GM21390 (cell line): ENCODE measurements around the gene DENND4B.
A peak's percentile ranks its signal among the peaks of the same experiment; 100 is the strongest.

Source experiments
- ATAC-seq: cut with Tn5 transposase; IDR thresholded peaks from one replicate; pipeline ENCODE4 v1.9.1; 2021; ENCODE audit not compliant: unreplicated experiment

DENND4B gene

DNA sequence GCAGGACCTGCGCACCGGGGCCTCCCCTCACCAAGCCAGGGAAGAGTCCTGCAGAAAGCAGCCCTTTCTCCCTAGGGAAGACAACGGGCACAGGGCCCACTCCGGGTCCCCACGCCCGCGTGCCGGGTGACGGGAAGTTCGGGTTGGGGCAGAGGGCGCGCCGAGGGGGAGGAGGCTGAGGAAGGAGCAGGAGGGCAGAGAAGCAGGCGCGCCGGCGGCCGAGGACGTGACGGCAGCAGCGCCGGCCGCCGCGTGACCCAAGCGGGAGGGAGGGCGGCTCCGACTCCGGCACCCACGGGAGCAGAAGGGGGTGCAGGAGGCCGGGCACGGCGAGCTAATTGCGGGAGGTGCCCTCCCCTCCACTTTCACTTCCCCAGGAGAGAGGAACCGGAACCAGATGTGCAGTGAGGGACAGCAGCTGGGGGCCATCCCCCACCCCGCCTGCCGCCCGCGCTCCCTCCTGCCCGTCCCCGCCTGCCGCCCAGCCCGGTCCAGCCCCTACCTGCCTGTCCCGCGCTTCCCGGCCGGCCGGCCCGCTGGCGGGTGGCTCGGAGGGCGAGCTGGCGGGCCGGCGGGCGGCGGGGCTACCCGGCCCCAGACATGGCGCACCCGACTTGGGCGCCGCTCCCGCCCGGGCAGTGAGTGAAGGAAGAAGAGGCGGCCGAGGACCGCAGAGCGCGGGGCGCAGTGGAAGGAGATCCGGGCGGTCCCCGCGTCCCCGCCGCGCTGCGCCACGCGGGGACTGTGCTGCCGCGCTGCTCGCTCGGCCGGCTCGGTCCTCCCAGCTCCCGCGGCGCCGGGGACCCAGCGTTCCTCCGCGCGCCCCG, 510 bp downstream of the DENND4B start:
- ATAC-seq: peak; percentile 61

DNA sequence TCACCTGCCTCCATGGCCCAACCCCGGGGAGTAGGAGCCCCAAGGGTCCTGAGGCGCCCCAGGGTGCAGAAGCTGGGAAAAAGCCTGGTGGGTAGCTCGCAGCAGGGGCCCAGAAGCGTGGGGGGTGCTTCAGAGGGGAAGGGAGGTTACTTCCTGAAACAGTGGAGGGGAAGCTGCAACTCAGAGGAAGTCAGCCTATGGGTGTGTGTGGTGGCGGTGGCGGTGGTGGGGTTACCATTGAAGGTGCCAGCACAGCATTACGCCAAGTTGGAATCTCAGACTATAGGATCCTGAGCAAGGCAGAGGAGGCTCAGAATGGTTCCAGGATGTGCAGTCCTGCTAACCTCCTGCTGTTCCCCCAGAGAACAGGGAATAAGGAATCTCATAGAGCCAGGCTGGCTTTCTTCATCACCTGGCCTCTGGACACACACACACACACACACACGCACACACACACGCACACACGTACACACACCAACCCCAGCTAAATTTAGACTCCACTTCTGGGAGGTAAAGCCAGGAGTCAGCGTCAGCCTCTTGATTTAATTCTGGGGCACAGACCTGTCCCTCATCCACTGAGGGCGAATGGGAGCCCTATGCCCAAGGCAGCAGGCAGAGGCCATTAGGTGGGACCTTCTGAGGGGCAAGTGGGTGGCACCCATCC, 1.3 kb downstream of the DENND4B start:
- ATAC-seq: peak; percentile 8

DNA sequence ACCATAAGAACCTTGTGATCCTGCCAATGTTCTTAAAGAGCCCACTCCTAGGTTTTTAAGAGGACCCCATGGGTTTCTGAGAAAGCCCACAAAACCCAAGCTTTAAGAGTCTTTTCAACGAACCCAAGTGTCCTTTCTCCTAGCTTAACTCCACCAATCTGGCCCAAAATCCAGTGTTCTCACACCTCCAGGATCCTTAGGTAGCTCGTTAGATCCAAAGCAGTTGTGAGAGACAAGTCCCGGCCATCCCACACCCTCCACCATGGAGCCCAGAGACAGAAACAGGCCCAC, 1.7 kb downstream of the DENND4B start:
- ATAC-seq: no peak

DNA sequence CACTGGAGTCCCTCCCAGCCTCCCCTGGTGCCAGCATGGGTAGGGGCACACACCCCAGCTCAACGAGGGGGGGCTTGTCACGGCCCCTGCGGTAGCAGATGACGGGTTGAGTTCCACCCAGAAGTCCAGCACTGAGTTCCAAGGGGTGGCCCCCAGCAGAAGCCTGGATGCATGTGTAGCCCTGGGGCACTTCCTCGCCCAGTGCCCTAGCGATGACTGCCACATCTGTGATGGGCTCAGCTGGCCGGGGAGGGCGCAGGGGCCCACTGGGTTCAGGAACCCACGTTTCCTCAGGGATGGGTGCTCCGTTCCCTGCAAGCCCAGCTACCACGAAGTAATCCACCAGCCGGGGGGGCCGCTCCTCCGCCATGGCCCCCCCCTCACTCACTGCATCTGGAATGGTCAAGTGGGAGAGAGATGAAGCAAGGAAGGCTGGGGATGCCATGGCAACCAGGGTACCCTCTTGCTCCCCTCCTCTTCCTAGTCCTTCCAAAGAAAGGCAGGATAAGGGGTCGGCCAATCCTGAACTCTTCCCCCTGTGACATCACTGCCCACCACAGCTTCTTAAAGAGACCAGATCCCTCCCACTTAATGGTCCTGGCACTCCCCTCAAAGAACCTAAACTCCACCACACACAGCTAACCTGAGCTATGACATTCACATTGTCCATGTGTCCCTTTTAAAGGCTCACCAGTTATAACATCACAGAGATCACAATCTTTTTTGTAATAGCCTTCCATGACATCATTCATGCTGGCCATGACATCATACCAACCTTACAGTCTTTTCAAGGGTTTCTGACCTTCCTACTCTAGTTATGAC, 2.3 kb downstream of the DENND4B start:
- ATAC-seq: no peak

DNA sequence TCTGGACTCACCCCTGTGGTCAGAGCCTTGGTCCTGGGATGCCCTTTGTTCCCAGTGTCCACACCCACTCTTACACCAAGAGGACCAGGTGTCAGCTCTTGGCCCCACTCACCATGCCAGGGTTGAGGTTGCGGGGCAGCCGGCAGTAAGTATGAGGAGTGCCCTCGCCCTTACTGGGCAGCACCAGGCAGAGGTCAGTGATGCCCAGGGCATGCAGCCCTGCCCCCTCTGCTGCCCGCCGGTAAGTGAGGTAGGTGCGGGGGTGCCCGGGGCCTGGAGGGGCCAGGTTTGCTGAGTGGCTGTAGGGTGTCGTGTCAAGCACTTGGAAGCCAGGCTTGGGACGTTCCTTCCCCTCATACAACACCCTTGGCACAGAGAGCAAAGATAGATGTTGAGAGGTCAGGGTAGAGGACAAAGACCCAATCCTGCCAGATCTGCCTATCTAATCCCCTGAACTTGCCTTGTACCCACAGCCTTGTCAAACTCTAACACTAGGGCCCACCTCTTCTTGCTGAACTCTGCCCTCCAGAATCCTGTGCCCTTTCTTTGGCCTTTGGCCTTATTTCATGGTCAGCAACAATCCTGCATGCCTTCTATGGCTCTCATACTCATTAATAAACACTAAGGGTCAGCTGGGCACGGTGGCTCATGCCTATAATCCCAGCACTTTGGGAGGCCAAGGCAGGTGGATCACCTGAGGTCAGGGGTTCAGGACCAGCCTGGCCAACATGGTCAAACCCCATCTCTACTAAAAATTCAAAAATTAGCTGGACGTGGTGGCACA, 3.6 kb downstream of the DENND4B start:
- no peak for ATAC-seq

DNA sequence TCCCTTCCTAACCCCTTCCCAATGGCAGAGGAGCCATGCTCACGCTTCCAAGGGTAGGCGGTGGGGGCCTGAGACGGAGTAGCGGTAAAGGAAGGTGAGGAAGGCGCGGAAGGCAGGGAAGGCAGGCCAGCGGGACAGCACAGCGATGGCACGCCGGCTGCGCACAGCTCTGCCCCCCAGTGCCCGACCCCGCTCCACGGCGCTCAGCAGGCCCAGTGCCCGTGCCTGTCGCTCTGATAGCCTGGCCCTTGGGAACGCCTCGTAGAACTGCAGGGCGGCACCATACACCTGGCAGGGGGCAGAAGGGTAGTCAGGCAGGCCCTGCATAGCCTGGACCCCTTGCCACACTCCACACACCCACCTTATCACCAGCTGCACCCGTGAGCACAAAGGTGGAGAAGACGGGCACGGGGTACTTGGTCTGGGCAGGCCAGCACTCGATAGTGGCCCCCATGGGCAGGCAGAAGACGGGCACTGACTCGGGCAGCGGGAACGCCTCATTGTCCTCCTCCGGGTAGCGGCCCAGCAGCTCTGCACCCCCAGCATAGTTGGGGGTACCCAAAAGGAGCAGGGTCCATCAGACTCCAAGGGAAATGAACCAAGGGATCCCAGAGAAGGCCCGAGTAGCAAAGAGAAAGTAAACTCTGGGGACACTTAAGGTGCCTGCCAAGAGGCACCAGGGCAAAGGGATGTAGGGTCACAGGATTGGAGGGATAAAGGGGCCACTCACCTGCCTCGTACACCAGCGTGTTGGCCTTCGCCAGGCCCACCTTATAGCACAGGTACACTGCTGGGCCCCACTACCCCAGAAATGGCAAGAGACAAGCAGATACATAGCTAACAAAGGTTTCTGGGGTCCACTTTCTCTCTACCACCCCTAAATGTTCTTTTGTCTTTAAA, 4.4 kb downstream of the DENND4B start:
- ATAC-seq: no peak

DNA sequence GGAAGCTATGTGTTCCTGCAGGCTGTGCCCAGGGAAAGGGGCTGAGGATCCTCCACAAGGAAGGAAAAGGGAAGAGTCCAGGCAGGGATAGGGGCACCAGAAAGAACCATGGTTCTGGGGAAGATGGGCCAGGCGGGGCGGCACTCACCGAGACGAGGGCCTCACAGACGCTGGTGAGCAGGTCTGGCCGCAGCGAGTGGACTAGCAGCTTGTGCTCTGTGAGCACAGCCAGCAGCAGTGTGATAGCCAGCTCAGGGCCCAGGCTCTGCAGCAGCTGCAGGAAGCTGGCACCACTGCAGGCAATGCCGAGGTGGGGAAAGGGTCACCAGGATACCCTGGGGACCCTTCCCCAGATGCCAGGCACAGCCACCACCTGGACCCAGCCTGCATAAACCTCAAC, 5.8 kb downstream of the DENND4B start:
- no peak for ATAC-seq

DNA sequence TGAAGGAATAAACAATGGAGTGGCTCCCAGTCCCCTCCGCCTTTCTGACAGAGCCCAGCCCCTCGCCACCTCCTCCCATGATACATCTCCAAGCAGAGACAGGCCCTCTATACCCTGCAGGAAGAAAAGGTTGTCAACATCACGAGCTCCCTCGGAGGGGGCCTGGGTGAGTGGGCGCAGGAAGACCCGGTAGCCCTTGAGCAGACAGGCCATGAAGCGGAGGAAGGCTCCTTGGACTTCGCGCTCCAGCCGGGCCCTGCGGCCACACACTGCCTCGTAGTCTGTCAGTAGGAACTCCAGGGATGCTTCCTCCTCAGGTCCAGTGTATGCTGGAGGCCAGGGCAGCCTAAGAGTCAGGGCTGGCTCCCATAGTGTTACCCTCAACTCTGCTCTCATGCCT, 7.0 kb downstream of the DENND4B start:
- no peak for ATAC-seq

DNA sequence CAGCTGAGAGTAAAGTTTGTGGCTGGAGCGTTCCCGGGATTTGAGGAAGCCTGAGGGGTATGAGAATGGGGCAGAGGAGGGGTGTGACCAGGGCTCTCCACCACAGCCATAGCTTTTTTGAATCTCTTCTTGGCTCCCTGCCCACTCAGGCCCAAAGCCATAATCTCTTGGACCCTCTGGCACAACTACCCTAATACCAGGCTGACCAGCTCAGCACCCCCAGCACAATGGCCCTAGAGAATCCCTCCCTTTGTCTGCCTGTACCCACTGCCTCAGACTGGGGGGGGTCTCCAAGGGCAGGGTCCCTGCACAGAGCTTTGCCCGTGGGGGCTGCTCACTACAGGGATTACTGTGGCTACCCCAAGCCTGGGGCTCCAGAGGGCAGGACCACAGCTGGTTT, 7.5 kb downstream of the DENND4B start:
- no peak for ATAC-seq

DNA sequence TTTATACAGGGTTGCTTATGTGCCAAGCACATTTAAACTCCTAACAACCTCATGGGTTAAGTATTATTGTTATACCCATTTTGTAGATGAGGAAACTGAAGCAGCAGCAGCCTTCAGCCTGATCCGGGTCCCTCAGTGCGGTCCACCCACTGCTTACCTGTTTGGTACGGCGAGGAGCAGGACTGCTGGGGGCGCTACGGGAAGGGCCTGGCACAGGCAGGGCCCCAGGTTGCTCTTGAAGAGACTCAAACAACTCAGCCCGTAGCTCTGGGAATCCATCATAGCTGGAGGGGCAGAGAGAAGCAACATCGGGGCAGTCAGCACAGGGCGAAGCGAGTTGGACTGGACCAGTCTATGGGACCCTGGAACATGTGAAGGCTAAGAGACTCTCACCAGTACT, 9.2 kb downstream of the DENND4B start:
- ATAC-seq: no peak

DNA sequence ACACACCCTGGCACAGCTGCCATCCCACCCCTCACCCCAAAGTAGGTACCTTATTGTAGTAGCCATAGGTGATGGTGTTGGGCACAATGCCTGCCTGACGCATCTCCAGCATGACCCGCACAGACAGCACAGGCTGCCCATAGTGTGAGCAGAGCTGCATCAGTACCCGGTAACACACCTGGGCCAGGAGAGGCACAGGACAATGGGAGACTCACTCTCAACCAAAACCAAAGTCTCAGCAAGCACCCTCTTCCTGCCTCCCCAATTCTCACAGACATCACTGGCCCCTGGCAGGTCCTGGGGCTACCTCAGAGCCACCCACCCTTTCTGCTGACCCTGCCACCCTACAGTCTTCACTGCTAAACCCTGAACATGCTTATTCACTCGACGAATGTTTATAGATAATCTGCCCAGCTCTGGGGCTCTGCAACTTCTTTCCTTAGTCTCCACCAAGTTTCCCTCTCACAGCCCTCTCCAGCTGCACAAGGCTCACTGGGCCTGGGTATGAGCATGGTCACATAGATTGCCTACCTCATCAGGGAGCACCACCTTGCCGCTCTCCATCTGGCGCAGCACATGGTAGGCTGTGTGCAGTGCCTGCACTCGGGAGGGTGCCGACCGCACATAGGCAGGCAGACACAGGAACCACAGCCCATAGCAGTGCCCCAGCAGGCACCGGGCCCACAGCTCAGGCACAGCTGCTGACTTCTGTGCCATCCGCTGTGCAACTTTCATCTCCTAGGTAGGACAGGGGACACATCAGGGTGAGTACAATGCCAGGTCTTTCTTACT, 10.3 kb downstream of the DENND4B start:
- no peak for ATAC-seq

DNA sequence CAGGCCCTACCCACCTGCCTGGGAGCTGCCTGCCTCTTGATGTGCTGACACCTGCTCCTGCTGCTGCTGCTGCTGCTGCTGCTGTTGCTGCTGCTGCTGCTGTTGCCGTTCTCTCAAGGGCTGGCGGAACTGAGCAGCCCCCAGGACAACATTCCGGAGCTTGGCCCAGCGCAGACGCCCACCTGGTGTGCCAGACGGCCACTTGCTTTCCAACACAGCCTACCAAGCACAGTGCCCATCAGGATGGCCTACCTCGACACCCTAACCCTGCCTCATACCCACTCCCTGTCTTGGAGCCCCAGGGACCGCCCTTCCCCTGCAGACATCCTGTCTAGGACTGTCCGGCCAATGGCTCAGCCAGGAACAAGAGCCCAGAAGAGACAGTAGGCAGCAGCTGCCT, 11.8 kb downstream of the DENND4B start:
- no peak for ATAC-seq

DNA sequence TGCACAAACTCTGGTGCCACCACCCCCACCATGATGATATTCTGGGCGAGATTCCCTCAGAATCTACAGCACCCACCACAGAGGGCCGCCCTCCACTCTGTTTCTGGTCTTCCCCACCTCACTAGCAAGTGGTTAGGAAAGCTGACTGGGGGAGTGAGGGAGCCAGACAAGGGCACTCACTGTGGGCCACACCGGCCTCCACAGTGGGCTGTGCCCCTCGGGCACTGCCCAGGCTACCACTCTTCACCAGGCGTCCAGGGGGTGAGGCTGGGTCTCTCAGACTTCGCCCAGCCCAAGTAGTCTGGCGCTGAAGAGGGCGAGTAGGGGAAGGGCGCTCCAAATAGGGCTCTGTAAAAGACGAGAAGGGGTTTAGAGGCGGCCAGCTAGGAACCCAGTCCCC, 12.6 kb downstream of the DENND4B start:
- no peak for ATAC-seq

DNA sequence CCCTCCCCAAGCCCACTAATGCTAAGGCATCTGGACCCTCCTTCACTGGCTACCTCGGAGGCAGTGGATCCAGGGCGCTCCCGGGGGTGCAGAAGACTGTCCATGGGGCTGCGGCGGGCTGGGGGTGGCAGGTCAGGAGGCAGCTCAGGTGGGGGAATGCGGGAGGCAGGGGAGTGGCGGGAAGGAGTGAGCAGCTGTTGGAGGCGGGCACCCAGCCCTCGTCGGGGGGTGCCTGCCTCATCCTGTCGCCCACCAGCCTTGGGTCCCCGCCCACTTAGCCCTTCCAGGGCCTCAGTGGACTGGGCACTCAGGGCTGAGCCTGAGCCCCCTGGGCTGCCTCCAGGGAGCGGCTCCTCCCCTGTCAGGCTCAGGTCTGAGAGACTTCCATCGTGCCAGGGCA, 13.1 kb downstream of the DENND4B start:
- ATAC-seq: no peak

DNA sequence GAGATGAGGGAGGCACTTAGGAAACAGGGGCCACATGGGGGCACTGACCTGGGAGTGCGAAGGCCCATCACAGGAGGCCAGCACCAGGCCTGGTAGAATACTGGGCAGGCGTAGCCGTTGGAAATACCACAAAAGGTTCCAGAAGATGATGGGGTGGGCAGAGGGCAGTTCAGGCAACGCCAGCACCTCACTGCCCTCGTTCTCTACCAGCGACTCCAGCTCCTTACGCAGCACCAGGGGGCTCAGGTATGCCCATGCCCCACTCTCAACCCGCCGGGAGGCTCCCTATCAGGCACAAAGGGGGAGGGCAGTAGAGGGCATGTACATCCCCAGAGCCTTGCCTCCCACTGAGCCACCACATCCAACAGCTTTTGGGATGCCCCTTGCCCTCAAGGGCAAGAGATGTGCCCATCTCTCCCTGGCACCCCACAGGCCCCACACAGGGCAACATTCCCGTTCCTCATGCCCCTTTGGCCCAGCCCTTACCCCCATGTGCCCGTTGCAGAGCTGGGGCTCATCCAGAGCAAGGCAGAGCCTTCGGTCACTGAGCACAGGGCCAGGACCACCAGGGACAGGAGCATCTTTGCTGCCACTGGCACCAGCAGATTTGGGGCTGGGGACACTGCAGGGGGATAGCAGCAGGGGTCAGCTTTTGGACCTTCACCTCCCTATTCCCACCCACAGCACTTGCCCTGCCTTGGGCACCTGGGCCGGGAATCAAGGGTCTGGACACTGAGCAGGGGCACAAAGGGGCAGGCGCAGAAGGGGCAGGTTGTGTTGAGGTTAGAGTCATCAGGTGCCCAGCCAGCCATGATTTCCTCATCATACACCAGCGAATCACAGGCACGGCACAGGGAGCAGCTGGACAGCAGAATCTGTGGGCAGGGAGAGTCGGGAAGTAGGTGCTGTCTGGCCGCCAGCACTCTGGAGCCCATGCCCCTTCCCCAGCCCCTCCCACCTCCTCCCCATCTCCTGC, 14.1 kb downstream of the DENND4B start:
- ATAC-seq: no peak

DNA sequence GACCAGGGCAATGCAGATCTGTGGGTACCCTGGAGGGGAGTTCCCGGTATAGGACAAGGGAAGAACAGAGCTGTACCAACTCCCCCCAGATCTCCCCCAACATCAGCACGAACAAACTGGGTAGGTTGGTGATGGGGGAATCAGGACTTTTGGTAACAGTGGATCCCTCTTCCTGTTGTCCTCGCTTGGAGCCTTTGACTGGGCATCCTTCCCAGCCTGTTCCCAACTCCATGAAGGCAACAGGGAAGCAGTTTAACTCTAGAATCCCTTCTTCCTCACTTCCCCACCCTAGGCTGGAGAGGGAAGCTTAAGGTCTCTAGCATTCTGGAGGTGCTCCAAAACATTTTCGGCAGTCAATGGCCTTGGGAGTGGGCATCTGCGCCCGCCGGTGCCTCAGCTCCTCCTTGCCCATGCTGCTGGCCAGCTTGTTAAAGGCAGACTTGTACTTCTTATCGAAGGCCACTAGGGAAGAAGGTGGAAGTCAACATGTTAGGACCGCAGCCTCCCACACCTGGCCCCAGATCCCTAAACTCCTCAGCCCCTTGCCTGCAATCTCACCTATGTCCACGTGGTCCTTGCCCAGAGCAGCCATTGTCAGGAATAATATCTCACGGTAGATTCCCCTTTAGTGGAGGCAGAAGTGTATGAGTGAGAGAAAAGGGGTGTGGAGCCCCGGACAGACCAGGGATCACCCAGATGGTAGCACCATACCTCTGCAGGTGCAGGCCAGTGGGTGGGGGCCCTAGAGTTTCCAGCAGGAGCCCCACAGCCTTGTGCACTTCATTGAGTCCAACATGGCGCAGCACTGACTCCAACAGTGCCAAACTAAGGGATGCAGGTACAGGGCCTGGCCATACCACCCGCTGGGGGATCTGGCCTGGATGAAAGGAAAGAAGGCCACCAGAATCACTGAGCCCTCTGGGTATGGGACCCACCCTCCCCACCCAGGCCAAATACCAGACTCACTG, 16.3 kb downstream of the DENND4B start:
- no peak for ATAC-seq

DNA sequence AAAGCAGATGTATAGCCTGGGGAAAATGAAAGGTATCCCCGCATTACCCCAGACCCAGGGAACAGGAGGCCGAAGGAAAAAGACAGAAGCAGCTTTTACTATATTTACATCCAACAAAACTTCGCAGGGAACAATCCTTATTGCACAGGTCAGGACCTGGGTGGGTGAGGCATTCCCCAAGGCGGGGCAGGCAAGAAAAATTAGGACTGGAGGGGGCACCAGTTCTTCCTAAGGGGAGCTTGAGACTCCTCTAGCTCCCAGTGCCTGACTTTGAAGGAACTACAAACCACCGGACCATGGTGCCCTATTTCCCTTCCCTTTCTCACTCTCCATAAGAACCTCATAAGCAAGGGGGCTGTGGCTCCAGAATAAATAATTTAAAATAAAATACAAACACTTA, 17.1 kb downstream of the DENND4B start:
- no peak for ATAC-seq
